ENCODE results near the gene ARPC2. TPM values are rescaled to one million over a fixed set of nuclear protein-coding genes. Genes with fewer than 3 reads are reported as not detected.
"Not testable (repeated sequence)": the region's sequence is repeated elsewhere in the genome, so short reads cannot be mapped to it uniquely, and the experiment has no call there.

ARPC2 gene
- total and polyA plus RNA-seq, 2 of the 13 experiments (the other 11 are each of a cell fraction or from before 2014, with no cell fraction given), result 168 to 303 TPM

DNA sequence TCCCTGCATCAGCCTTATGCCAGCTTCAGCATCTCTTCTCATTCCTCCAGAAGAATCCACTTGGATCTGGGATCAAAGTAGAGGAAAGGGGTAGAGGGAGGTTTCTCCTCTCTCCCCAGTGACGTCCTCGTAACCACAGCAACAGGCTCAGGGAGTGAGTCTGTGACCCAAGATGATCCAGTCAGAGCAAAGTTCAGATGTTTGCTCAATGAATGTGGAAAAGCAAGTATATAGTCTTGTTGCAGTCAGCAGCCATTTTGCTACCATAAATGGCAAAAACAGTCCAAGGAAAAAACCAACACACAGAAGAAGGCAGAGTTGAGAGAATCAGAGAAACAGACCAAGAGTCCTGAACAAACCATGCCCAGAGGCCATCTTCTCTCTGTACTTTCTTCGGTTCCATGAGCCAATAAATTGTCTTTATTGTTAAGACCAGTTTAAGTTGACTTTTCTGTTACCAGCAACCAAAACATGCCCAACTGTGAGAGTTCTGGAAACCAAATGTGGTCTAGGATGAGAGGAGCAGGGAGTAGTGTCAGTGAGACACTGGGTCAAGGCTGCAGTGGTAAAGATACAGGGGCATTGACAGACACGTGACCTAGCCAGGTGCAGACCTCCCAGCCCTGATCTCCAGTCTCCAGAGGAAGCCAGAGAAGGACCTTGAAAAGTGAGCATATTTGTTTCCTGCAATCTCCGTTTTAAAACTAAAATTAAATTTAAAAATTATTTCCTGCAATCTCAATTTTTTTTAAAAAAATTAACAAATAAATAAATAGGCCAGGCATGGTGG, 47.0 kb upstream of the ARPC2 start (continued):
- TF ChIP-seq BHLHE40 (IDR thresholded peaks at IDR 0.05; ENCODE audit: low read length) (no peak), YY1 (IDR thresholded peaks at IDR 0.05; ENCODE audit: insufficient read depth, insufficient replicate concordance, low read depth, low read length) (peak; percentile 30), ZNF10 (CRISPR knock-in tag; IDR thresholded peaks at IDR 0.05; ENCODE audit: borderline replicate concordance, low read depth) (no peak), CREM (IDR thresholded peaks at IDR 0.05) (peak; percentile 35; the same call in 1 of the 2 replicates), CREM (CRISPR knock-in tag; IDR thresholded peaks at IDR 0.05) (no peak), FOXP1 (IDR thresholded peaks at IDR 0.05) (no peak), FOXP1 (CRISPR knock-in tag; IDR thresholded peaks at IDR 0.05) (no peak), HNF4G (IDR thresholded peaks at IDR 0.05; ENCODE audit: borderline replicate concordance, low read depth, low read length) (0 out of 2 replicates have a peak, but pooled peaks have one; percentile 19), HNF4G (CRISPR knock-in tag; IDR thresholded peaks at IDR 0.05; ENCODE audit: borderline replicate concordance, low read depth) (no peak)
- TF ChIP-seq, protein P1, sequence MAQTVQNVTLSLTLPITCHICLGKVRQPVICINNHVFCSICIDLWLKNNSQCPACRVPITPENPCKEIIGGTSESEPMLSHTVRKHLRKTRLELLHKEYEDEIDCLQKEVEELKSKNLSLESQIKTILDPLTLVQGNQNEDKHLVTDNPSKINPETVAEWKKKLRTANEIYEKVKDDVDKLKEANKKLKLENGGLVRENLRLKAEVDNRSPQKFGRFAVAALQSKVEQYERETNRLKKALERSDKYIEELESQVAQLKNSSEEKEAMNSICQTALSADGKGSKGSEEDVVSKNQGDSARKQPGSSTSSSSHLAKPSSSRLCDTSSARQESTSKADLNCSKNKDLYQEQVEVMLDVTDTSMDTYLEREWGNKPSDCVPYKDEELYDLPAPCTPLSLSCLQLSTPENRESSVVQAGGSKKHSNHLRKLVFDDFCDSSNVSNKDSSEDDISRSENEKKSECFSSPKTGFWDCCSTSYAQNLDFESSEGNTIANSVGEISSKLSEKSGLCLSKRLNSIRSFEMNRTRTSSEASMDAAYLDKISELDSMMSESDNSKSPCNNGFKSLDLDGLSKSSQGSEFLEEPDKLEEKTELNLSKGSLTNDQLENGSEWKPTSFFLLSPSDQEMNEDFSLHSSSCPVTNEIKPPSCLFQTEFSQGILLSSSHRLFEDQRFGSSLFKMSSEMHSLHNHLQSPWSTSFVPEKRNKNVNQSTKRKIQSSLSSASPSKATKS (CRISPR knock-in tag; IDR thresholded peaks at IDR 0.05), result no peak

DNA sequence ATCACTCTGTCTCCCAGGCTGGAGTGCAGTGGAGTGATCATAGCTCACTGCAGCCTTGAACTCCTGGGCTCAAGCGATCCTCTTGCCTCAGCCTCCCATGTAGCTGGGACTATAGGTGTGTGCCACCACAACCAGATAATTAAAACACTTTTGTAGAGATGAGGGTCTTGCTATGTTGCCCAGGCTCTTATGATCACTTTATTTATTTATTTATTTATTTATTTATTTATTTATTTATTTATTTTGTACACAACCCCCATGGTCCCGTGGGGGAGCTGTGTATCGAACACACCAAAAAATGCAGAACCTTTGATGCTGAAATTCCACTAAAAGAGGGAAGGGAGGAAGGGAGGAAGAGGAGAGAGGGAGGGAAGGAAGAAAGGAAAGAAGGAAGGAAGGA, 45.2 kb upstream of the ARPC2 start:
- BruUV-seq (replicated peaks); H3K27ac ChIP-seq (ENCODE audit: extremely low read length, insufficient read depth, low read length); in situ Hi-C loops (cut with HindIII; ENCODE audit: extremely low pct_ligation_motif_present, low pct_unique_long_range_greater_than_20kb); CTCF ChIA-PET (ENCODE audit: low intra/inter-chr PET ratio, low total read pairs); DNase-seq (ENCODE audit: low spot score); POLR2A ChIA-PET; H3K4me3 ChIP-seq (replicated peaks in 1 of 3; ENCODE audit: insufficient read depth in 1 of 3, low read depth in 2 of 3, low read length in 3 of 3); H3K79me2 ChIP-seq (ENCODE audit: insufficient read depth, low read length); H2AFZ ChIP-seq (ENCODE audit: low read length); H3K4me2 ChIP-seq (ENCODE audit: low read depth, low read length); intact Hi-C loops (cut with micrococcal nuclease; ENCODE audit: unreplicated experiment); ATAC-seq; FAIRE-seq; H3K9me3 ChIP-seq (ENCODE audit: low read length); H3K36me3 ChIP-seq (replicated peaks in 1 of 2; ENCODE audit: control insufficient read depth in 1 of 2, insufficient read depth in 2 of 2, low read length in 2 of 2); H3K9ac ChIP-seq (ENCODE audit: insufficient read depth, low read depth, low read length); H4K20me1 ChIP-seq (ENCODE audit: insufficient read depth, low read length); H3K27me3 ChIP-seq (ENCODE audit: control insufficient read depth in 1 of 2, insufficient read depth in 2 of 2, low read length in 2 of 2): not testable (repeated sequence)
- WGBS (ENCODE audit: low lambda C conversion rate), result 73% methylated on average over 3 of the region's 3 CpGs
- peaks cover 22% of the 10 kb centered on the region for H3K4me1 ChIP-seq (ENCODE audit: insufficient read depth, low read length)
